Trophoblast cell (in vitro differentiated cells and primary cell): ENCODE data around the gene ATP2C2.
A peak's percentile ranks its signal among the peaks of the same experiment; 100 is the strongest.

Experiments used
- DNase-seq, 2 donors: peaks; one replicate each; pipeline ENCODE4 v3.0.0-alpha.2; 2016
- H2AFZ ChIP-seq: 2 replicates; pipeline ENCODE4 v1.6.1; 2013; ENCODE audit warnings: low read length, moderate library complexity, mild to moderate bottlenecking; ENCODE audit not compliant: insufficient read depth, poor library complexity
- H2AK5ac ChIP-seq: 2 replicates; pipeline ENCODE4 v1.6.1; 2013; ENCODE audit warnings: mild to moderate bottlenecking, low read length
- H2BK120ac ChIP-seq: 2 replicates; pipeline ENCODE4 v1.6.1; 2013; ENCODE audit warnings: low read length, mild to moderate bottlenecking, moderate library complexity; ENCODE audit not compliant: insufficient read depth, poor library complexity
- H2BK12ac ChIP-seq: 2 replicates; pipeline ENCODE4 v1.6.1; 2013; ENCODE audit warnings: mild to moderate bottlenecking, low read length, moderate library complexity
- H2BK5ac ChIP-seq: 2 replicates; pipeline ENCODE4 v1.6.1; 2013; ENCODE audit warnings: low read length, low read depth, moderate library complexity, mild to moderate bottlenecking; ENCODE audit not compliant: poor library complexity
- H3K14ac ChIP-seq: 2 replicates; pipeline ENCODE4 v1.6.1; 2013; ENCODE audit warnings: mild to moderate bottlenecking, low read length
- H3K18ac ChIP-seq: 2 replicates; pipeline ENCODE4 v1.6.1; 2013; ENCODE audit warnings: mild to moderate bottlenecking, low read length
- H3K23ac ChIP-seq: 2 replicates; pipeline ENCODE4 v1.6.1; 2013; ENCODE audit warnings: low read length
- H3K27ac ChIP-seq: 2 replicates; pipeline ENCODE4 v1.5.1; 2013; ENCODE audit warnings: low read depth, mild to moderate bottlenecking, inconsistent platforms, low read length, moderate library complexity
- H3K27me3 ChIP-seq: 2 replicates; pipeline ENCODE4 v1.6.1; 2013; ENCODE audit warnings: inconsistent platforms, mild to moderate bottlenecking, low read length, moderate library complexity; ENCODE audit not compliant: insufficient read depth
- H3K36me3 ChIP-seq, 2 experiments: 1 replicate in 1 of 2; 2 replicates in 1 of 2; pipeline ENCODE4 v1.6.1; 2013; ENCODE audit warnings: low read length in 2 of 2, mild to moderate bottlenecking in 2 of 2, moderate library complexity in 1 of 2; ENCODE audit not compliant: insufficient read depth in 2 of 2, control insufficient read depth in 1 of 2
- H3K4ac ChIP-seq: 2 replicates; pipeline ENCODE4 v1.6.1; 2013; ENCODE audit warnings: low read depth, mild to moderate bottlenecking, low read length, moderate library complexity
- H3K4me1 ChIP-seq, 2 experiments: 1 replicate in 1 of 2; 2 replicates in 1 of 2; pipeline ENCODE4 v1.6.1; 2013; ENCODE audit warnings: low read length in 2 of 2, mild to moderate bottlenecking in 2 of 2, moderate library complexity in 1 of 2; ENCODE audit not compliant: insufficient read depth in 2 of 2, control insufficient read depth in 1 of 2
- H3K4me2 ChIP-seq: 2 replicates; pipeline ENCODE4 v1.6.1; 2013; ENCODE audit warnings: inconsistent platforms, mild to moderate bottlenecking, low read length, moderate library complexity
- H3K4me3 ChIP-seq: 2 replicates; pipeline ENCODE4 v1.5.1; 2013; ENCODE audit warnings: mild to moderate bottlenecking, low read depth, low read length, inconsistent platforms
- H3K79me1 ChIP-seq: one replicate; pipeline ENCODE4 v1.6.1; 2013; ENCODE audit warnings: low read length
- H3K79me2 ChIP-seq: 2 replicates; pipeline ENCODE4 v1.6.1; 2013; ENCODE audit warnings: low read length, mild to moderate bottlenecking; ENCODE audit not compliant: control insufficient read depth, insufficient read depth, poor library complexity
- H3K9ac ChIP-seq: 2 replicates; pipeline ENCODE4 v1.6.1; 2013; ENCODE audit warnings: mild to moderate bottlenecking, low read length
- H3K9me3 ChIP-seq: 2 replicates; pipeline ENCODE4 v1.6.1; 2013; ENCODE audit warnings: low read depth, mild to moderate bottlenecking, control low read depth, inconsistent platforms, low read length; ENCODE audit not compliant: insufficient read depth
- H4K12ac ChIP-seq: 2 replicates; pipeline ENCODE4 v1.6.1; 2013; ENCODE audit warnings: low read depth, mild to moderate bottlenecking, low read length, moderate library complexity
- H4K8ac ChIP-seq: 2 replicates; pipeline ENCODE4 v1.6.1; 2013; ENCODE audit warnings: low read depth, mild to moderate bottlenecking, low read length, moderate library complexity
- H4K91ac ChIP-seq: one replicate; pipeline ENCODE4 v1.6.1; 2013; ENCODE audit warnings: low read depth, mild to moderate bottlenecking, low read length, moderate library complexity
- WGBS: extraction: QIAGEN DNeasy Blood & Tissue Kit; methylation state at CpG from one replicate; pipeline ENCODE4 v1.1.7; 2013; ENCODE audit warnings: missing lambda C conversion rate; ENCODE audit not compliant: insufficient read length, insufficient coverage; ENCODE audit errors: extremely low coverage; 5-methylcytosine and 5-hydroxymethylcytosine counted together

Gene ATP2C2

DNA sequence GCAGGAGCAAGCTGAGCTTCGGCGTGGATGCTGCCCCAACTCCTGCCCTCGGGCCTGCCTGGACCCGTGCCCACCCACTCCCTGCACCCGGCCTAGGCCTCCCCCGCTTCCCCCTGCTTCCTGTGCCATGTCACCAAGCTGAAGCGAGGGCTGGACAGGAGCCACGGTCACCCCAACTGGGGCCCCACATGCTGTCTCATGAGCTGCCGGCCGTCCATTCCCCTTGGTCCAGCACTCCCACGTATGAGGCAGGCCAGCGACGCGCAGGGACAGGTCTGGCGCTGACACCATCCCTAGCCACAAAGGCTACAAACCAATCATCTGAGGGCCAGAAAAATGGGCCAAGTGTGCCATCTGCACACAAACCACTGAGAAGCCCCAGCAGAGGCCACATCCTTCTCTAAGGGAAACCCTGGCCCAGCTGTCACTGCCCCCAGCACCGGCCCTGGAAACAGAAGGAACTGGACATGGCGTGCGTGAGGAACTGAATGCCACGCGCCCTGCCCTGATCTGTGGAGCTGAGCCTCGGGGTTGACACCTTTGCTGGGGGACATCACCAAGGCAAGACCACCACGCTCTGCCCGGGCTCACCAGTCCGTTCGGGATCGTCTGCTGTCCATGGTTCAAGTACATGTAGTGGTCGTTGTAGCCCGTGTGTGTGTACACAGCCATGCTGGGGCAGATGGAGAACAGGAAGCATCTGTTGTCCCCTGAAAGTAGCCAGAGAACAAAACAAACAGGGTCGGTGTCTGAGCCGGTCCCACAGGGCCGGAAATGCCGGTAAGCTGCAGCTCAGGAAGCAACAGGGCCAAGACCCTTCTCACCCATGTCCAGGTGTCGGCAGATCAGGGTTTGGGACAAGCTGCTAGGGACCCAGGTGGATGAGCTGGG is 113.9 kb downstream of the ATP2C2 start:
- Histone ChIP-seq H2AFZ (no peak overlapping the region), H4K91ac (peak overlapping the region; percentile 11), H3K27me3 (no peaks in the 10 kb centered on the region), H3K18ac (peak overlapping the region; percentile 42), H3K79me2 (peaks cover 2% of the 10 kb centered on the region), H3K9me3 (no peaks in the 10 kb centered on the region), H3K4me2 (no peak overlapping the region), H3K27ac (no peak overlapping the region), H4K8ac (no peak overlapping the region), H4K12ac (no peak overlapping the region), H2BK12ac (no peak overlapping the region), H3K36me3 (peaks cover 54 to 58% of the 10 kb centered on the region in 2 experiments), H2BK120ac (no peak overlapping the region), H2AK5ac (peak overlapping the region; percentile 22), H2BK5ac (no peak overlapping the region), H3K23ac (no peak overlapping the region), H3K4me3 (no peak overlapping the region), H3K4ac (no peak overlapping the region), H3K14ac (no peak overlapping the region), H3K4me1 (peaks cover 8 to 11% of the 10 kb centered on the region in 2 experiments), H3K79me1 (peaks cover 8% of the 10 kb centered on the region), H3K9ac (no peak overlapping the region)
- no peak for DNase-seq
- no CpG with 5 or more reads among the region's 33 CpGs for WGBS

DNA sequence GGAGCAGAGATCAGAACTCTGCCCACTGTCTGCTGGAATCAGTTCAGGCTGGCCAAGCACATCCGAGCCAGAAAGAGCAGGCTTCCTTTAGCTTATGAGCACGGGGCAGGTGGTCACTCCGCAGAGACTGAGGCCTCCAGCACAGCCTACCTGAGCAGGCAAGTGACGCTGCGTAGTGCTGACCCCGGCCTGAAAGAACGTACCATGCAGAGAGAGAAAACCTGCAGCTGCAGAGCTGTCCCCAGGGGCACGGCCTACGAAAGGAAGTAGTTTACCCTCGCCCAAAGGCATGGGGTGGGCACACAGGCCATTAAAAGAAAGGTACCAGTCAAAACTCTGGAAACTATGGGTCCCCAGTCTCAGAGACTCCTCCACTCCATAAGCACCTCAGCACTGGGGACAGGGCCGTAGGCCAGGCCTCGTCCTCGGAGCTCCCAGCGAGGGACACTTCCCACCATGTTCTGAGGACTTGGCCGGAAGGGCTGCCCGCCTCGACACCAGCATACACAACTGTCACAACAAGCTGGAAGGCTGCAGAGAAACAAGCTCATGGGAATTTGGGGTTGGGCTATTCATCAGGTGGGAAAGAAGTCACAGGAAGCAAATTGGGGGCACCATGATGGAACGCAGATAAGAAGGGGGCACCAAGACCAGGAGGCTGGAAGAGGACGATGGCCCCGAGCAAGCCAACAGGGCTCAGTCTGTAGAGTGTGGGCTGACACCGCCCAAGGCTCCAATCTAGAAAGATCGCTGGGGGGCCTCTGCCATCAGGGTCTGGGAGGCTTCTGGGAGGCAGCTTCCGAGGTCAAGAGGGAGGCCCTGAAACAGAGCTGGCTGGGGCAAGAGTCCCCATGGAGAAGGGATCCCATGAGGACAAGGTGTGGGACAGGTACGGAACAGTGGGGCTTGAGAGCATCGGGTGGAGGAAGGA is 114.9 kb downstream of the ATP2C2 start:
- H3K79me2 ChIP-seq, result peaks cover 2% of the 10 kb centered on the region
- H4K91ac ChIP-seq, result peak overlapping the region; percentile 4
- H3K4me1 ChIP-seq, result peaks cover 4 to 8% of the 10 kb centered on the region in 2 experiments
- no CpG with 5 or more reads among the region's 25 CpGs for WGBS
- H4K12ac ChIP-seq, result no peak overlapping the region
- no peak for DNase-seq
- H3K23ac ChIP-seq, result no peak overlapping the region
- no peaks in the 10 kb centered on the region for H3K9me3 ChIP-seq
- H2AK5ac ChIP-seq, result no peak overlapping the region
- no peaks in the 10 kb centered on the region for H3K27me3 ChIP-seq
- no peak overlapping the region for H3K4ac ChIP-seq
- H2BK5ac ChIP-seq, result no peak overlapping the region
- peaks cover 59 to 63% of the 10 kb centered on the region in 2 experiments for H3K36me3 ChIP-seq
- peak overlapping the region; percentile 8 for H3K4me3 ChIP-seq
- H3K18ac ChIP-seq, result peak overlapping the region; percentile 34
- H3K27ac ChIP-seq, result no peak overlapping the region
- no peak overlapping the region for H3K4me2 ChIP-seq
- peaks cover 3% of the 10 kb centered on the region for H3K79me1 ChIP-seq
- H2BK12ac ChIP-seq, result no peak overlapping the region
- H2AFZ ChIP-seq, result no peak overlapping the region
- H3K14ac ChIP-seq, result no peak overlapping the region
- H4K8ac ChIP-seq, result no peak overlapping the region
- H2BK120ac ChIP-seq, result no peak overlapping the region
- H3K9ac ChIP-seq, result no peak overlapping the region

DNA sequence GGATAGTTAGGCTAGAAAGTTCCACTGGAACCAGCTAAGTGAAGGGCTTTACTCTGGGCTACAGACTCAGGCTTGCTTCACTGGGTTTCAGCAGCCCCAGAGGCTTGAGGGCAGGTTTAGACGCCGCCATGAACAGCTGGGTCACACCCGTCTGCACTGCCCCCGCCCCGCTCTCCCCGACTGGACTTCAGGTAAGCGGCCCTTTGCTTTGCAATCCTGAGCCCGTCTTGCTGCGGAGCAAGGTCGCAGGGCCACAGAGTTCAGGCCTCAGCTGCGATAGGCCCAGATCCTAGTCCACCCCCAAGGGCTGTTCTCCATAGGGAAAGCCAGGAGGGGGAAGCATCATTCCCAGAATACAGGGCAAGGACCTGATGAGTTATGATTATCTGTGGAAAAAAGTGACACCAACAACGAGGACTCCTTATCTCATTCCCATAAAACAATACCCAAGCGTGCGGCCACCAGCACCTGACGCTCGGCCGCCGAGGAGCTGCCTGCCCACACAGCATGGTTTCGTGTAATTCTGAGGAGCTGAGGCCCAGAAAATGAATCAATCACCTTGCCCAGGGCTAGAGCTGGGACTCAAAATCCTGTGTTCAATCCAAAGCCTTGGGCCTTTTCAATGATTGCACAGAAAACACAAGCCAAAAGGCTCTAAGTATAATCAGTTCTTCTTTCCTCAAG is 115.7 kb downstream of the ATP2C2 start:
- no peak overlapping the region for H2AFZ ChIP-seq
- H2BK12ac ChIP-seq, result no peak overlapping the region
- no peaks in the 10 kb centered on the region for H3K9me3 ChIP-seq
- peaks cover 0 to 1% of the 10 kb centered on the region in 2 experiments for H3K4me1 ChIP-seq
- DNase-seq, result no peak
- H3K4me3 ChIP-seq, result no peak overlapping the region
- no peak overlapping the region for H3K4me2 ChIP-seq
- H3K27ac ChIP-seq, result no peak overlapping the region
- no peak overlapping the region for H4K8ac ChIP-seq
- peak overlapping the region; percentile 34 for H3K18ac ChIP-seq
- no peak overlapping the region for H3K4ac ChIP-seq
- H2BK5ac ChIP-seq, result no peak overlapping the region
- H3K27me3 ChIP-seq, result no peaks in the 10 kb centered on the region
- H4K12ac ChIP-seq, result no peak overlapping the region
- no peak overlapping the region for H3K14ac ChIP-seq
- peak overlapping the region; percentile 4 for H4K91ac ChIP-seq
- H3K23ac ChIP-seq, result no peak overlapping the region
- H3K79me1 ChIP-seq, result no peaks in the 10 kb centered on the region
- no CpG with 5 or more reads among the region's 19 CpGs for WGBS
- H3K79me2 ChIP-seq, result no peaks in the 10 kb centered on the region
- H2AK5ac ChIP-seq, result no peak overlapping the region
- peaks cover 59 to 63% of the 10 kb centered on the region in 2 experiments for H3K36me3 ChIP-seq
- no peak overlapping the region for H2BK120ac ChIP-seq
- no peak overlapping the region for H3K9ac ChIP-seq
